Nasal cavity respiratory epithelium epithelial cell of viscerocranial mucosa (primary cell): ENCODE results near the gene EMC8. TPM values are rescaled to one million over a fixed set of nuclear protein-coding genes. Genes with fewer than 3 reads are reported as not detected.

Source experiments
- total RNA-seq: library from RNA; depleted of rRNA; stranded (reverse); fragments of >200 nt; gene quantifications from 2 replicates; pipeline ENCODE4 v1.2.3, GENCODE V29; 2014

The EMC8 gene
- 24.3 and 29.6 TPM in 2 replicates for total RNA-seq

DNA sequence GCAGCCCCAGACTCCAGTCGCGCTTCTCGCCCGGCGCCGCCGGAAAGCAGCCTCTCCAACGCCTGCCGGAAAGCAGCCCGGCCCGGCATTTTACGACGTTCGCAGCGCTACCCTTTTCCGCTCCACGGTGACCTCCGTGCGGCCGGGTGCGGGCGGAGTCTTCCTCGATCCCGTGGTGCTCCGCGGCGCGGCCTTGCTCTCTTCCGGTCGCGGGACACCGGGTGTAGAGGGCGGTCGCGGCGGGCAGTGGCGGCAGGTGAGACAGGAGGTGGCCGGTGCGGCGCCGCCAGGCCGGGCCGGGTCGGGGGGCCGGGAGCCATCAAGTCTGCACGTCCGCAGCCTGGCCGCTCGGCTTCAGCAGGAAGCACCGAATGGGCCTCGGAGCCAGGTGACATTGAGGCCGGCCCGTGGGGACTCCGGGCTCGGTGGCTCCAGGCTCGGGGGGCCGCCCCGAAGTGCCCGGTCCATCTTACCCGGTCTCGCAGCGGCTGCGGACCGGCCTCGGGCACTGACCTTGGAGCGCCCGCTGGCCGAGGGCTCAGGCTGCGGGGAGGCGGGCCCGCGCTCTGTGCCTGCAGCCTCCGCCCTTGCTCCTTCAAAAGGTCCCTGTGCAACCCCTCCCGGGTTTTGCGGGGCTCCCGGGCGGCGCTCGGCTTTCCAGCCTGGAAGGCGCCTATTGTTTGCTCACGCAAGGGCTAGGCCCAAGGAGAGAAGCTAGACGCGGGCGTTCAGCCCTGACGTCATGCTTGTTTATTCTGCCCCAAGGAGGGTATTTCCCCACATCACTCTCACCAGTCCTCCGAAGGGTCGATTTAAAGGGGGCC is at the start of gene EMC8, which contains the start of gene COX4I1:
Gene EMC8, minus strand, starts transcription at position 48 of the 824 bp plus-strand sequence. CDS start 249 bp downstream, outside the sequence.
Gene COX4I1, plus strand, starts transcription at position 199 of the 824 bp plus-strand sequence. CDS start 1,511 bp downstream, outside the sequence.

DNA sequence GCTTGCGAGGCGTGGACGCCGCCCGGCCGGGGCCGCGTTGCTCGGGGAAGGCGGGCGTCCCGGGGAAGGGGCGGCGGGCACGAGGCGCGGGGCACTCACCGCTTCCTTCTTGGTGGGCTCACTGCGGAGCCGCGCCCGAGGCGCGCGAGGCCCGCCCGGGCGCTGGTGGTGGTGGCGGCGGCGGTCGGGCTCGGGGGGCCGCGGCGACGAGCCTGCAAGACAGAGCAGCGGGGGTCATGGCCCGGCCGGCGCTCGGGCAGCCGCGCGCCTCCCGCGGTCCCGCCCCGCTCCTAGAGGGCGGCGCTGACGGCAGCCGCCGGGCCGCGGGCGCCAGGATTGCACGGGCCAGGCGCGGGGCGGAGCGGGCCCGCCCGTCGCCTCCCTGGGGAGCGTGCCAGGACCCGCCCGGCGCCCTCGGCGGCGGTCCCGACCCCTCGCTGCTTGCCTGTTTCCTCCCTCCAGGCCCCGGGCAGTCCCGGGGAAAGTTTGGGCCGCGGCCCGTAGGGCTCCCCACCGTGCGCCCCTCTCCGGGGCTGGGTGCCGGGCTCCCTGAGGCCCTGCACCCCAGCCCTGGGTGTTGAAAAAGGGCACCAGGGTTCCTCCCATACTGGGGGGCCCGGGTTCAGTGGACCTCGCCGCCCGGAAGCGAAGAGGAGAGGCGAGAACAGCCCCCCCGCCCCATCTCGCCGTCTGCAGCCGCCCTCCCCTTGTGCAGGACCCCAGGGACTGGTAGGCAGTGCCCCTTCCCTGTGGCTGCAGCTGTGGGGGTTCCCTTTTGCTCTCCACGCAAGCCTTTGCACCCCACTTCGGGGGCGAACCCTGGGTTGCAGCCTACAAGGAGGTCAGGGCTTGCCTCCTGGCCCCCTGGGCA is 48.3 kb downstream of the EMC8 start, which contains the start of gene C16orf74:
Gene C16orf74, minus strand, starts transcription at position 270 of the 871 bp plus-strand sequence. CDS start 15,879 bp downstream, outside the sequence.

Other genes starting within 250 kb of the EMC8 start
- gene GSE1, start 186.2 kb downstream of the EMC8 start, total RNA-seq = 17.1 and 29.3 TPM in 2 replicates
- 0.68 and 0.71 TPM in 2 replicates for gene GINS2, start 110.6 kb downstream of the EMC8 start, total RNA-seq
- gene C16orf74, start 48.4 kb downstream of the EMC8 start, total RNA-seq = 51.1 and 111 TPM in 2 replicates
- gene COX4I1, start 151 bp upstream of the EMC8 start, total RNA-seq = 356 and 505 TPM in 2 replicates
- gene IRF8, start 99.6 kb upstream of the EMC8 start, total RNA-seq = not detected in 2 replicates